GDM1 (cell line): Measurements from ENCODE around the gene ETHE1.
"Not testable (repeated sequence)": the region's sequence is repeated elsewhere in the genome, so short reads cannot be mapped to it uniquely, and the experiment has no call there.

ENCODE experiments used
- DNase-seq: peaks from one replicate; lab custom pipeline; 2025; lab: John Stamatoyannopoulos, UW

ETHE1 gene

DNA sequence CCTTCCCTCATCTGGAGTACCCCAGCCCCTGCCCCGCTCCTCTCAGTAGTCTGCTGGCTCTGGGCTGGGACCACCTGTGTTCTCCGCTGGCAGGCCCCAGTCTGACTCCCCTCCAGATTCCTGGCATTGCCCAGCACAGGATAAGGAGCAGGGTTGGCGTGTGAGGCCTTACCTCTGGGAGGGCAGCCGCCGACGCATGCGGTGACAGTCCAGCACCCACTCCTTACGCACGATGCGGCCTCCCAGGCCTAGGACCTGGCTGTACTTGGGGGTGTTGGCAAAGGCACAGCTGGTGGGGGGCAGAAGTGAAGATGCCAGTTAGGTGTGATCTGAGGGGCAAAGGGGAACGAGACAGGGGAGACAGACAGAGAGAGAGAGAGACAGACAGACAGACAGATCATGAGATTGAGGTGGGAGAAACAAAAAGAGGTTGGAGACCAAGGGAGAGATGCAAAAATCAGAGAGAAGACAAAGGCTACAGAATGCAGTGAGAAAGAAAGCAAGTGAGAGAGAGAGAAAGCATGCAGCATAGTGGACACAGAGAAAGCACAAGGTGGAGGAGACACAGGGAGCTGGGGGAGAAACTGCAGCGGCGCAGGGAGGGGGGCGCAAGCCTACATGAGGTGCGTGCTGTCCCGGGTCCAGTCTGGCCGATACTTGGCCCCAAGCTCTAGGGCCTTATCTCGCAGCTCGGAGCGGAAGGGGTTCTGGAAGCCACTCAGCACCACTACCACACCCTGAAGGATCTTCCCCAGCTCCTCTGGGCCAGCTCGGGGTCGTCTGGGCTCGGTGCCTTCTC lies 24.6 kb upstream of the ETHE1 start:
- no peak for DNase-seq

DNA sequence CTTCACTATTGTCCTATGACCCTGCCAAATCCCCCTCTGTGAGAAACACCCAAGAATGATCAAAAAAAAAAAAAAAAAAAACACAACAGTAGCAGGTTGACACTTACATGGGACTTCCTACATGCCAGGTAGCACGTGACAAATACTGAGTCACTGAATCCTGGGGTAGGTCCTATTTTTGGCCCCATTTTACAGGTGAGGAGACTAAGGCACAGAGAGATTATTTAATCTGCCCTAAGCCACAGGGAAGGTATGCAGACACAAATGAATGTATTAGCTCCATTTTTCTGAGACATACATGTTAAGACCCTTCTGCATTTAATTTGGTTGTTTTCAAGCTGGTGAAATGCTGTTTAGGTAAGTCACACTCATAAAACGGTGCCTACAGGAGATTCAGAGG lies 21.7 kb upstream of the ETHE1 start:
- no peak for DNase-seq

DNA sequence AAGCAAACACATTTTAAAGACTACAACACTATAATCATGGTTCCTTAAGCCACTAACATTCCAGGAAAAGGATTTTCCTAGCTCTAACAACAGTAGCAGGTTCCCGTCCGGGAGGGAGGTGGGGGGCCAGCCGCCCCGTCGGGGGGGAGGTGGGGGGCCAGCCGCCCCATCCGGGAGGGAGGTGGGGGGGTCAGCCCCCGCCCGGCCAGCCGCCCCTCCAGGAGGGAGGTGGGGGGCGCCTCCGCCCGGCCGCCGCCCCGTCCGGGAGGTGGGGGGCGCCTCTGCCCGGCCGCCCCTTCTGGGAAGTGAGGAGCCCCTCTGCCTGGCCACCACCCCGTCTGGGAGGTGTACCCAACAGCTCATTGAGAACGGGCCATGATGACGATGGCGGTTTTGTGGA lies 20.9 kb upstream of the ETHE1 start:
- not testable (repeated sequence) for DNase-seq

DNA sequence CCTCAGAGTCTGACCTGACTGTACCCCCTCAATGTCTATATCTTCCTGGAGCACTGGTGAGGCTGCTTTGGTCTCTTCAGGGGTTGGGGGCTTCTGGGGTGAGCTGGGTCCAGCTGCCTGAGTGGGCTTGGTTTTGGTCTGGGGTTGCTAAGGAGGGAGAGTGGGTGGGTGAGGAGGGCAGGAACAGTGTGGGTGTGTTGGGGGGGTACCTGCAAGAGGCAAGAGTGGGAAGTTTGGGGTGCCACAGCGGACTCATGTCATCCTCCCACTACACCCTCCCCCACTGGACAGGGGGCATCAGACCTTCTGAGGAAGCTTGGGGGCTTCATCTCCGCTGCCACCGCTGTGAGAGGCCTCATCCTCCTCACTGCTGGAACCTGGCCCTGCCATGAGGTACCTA lies 19.6 kb upstream of the ETHE1 start:
- no peak for DNase-seq

GRCh38 chr19:43545981-43546380 lies 19.0 kb upstream of the ETHE1 start:
- no peak for DNase-seq

- DNase-seq: no peak
These were observed 18.3 kb upstream of the ETHE1 start for GRCh38 chr19:43545276-43545675.

GRCh38 chr19:43544077-43544476 lies 17.1 kb upstream of the ETHE1 start:
- no peak for DNase-seq

DNA sequence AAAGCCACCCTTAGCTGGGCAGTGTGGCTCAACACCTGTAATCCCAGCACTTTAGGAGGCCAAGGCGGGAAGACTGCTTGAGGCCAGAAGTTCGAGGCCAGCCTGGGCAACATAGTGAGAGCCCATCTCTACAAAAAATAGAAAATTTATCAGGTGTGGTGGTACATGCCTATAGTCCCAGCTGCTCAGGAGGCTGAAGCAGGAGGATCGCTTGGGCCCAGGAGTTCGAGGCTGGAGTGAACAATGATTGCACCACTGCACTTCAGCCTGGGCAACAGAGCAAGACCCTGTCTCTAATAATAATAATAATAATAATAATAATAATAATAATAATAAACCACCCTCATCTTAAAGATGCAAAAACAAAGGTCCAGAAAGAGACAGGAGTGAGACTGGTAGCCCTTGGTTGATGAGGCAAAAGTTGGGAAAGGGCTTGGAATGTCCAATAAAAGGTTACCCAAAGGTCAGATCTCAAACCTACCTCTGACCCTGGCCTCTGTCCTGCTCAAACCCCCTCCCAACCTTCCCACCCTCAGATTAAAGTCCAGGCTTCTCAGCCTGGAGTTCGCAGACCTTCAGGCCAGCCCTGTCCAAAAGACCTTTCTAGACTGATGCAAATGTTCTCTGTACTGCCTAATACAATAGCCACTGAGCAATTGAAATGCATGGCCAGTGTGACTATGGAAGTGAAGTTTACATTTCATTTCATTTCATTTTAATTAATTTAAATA lies 15.1 kb upstream of the ETHE1 start:
- DNase-seq: no peak

GRCh38 chr19:43540381-43540780 lies 13.4 kb upstream of the ETHE1 start:
- DNase-seq: no peak

- DNase-seq: no peak
These were observed 11.9 kb upstream of the ETHE1 start for GRCh38 chr19:43538922-43539321.

DNA sequence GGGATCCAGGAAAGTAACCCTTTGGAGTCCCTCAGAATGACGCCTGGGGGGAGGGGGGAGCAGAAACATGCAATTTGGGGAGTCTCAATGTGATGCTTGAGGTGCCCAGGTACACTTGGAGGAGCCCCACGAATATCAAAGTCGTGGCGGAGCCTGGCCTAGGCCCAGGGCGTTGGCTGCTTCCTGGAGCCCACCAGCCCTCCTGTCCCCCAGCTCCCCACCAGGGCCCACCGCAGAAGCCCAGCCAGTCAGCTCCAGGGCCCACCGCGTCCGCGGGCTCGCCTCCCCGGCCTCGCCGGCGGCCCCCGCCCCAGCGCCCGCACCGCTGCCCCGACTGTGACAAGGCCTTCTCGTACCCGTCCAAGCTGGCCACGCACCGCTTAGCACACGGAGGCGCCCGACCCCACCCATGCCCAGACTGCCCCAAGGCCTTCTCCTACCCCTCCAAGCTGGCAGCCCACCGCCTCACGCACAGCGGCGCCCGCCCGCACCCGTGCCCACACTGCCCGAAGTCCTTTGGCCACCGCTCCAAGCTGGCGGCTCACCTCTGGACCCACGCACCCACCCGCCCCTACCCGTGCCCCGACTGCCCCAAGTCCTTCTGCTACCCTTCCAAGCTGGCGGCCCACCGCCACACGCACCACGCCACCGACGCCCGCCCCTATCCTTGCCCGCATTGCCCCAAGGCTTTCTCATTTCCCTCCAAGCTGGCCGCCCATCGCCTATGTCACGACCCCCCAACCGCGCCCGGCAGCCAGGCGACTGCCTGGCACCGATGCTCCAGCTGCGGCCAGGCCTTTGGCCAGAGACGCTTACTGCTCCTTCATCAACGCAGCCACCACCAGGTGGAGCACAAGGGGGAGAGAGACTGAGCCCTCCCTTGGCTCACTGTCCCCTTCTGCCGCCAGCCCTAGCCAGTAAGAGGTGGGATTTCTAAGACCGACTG lies 8.1 kb upstream of the ETHE1 start:
- no peak for DNase-seq

DNA sequence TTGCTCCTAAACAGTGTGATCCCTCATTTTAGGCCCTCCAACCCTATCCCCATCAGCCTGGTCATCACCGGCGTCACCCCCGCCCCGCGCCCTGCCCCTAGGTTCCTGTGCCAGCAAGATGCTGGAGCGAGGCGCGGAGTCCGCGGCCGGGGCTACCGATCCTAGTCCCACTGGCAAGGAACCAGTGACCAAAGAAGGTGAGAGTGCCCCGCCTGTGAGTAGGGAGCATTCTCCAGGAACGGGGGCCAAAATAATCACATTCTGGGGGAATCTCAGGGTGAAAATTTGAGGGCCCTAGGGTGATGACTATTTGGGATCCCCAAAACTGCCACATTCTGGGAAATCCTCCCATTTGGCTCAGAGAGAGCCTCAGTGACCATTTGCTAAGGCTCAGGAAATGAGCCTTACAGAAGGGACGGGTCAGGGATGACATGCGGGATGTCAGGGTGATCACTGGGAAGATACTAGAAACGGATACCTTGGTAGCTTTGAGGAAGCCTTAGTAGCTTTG lies 7.4 kb upstream of the ETHE1 start:
- no peak for DNase-seq

- DNase-seq: peak; percentile 98
These were observed 6.7 kb upstream of the ETHE1 start for GRCh38 chr19:43533546-43534304.

DNA sequence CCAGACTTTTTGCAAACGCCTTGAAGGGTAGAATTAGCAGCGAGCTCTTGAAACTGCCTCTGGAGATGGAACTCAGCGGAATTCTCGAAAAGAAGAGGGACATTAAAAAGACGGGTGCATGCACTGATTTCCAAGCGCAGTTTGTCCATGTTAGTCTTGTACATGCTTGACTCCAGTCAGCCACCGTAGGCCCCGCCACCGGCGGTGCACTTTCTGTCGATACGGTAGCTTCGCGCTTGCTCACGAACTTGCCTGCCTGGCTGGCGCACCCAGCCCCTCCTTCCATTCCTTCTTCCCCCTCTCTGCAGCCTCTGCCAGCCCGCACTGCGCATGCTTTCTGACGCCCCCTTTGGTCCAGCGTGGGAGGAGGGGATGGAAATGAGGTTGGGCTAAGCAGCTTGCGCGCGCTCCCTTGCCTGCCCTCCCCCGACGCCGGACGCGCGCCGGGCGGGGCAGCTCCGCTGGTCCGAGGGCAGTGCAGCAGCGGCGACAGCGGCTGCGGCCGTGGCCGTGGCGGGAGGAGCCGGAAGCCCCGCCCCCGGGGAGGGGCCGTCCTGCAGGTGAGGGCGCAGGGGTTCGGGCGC lies 6.1 kb upstream of the ETHE1 start, which contains the start of gene ZNF575:
ZNF575 (plus strand) TSS at position 227 of the 584 bp plus-strand sequence. CDS start 1,235 bp downstream, outside the sequence.
- peak; percentile 87 for DNase-seq

DNA sequence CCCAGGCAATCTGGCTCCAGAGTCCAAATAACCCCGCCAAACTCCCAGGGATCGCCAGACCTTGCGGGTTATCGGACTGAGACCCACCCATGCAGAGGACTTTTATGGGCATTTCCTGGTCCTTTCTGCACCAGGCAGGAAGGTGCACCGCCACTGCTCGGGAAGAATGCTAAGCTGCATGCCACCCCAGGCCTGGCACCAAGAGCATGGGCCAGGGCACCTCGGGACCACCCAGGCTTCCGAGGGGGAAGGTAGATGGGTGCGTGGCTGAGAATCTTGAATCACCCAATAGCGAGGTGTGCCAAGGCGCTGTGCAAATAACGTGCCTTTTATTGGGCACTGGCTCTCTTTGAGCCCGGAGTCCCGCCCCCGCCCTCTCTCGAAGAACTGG lies 5.6 kb upstream of the ETHE1 start:
- peak; percentile 58 for DNase-seq

- DNase-seq: no peak
These were observed 1.0 kb upstream of the ETHE1 start for GRCh38 chr19:43527860-43528622.

GRCh38 chr19:43525836-43526771 lies 897 bp downstream of the ETHE1 start:
- no peak for DNase-seq

- peak; percentile 72 for DNase-seq
These were observed 1.8 kb downstream of the ETHE1 start for GRCh38 chr19:43524922-43525835.
